ENCODE results near the gene CINP. TPM values are rescaled to one million over a fixed set of nuclear protein-coding genes. Genes with fewer than 3 reads are reported as not detected.

Gene CINP
- total and polyA plus RNA-seq, 2 of the 13 experiments (the other 11 are each of a cell fraction or from before 2014, with no cell fraction given), result 32.8 to 42.8 TPM

DNA sequence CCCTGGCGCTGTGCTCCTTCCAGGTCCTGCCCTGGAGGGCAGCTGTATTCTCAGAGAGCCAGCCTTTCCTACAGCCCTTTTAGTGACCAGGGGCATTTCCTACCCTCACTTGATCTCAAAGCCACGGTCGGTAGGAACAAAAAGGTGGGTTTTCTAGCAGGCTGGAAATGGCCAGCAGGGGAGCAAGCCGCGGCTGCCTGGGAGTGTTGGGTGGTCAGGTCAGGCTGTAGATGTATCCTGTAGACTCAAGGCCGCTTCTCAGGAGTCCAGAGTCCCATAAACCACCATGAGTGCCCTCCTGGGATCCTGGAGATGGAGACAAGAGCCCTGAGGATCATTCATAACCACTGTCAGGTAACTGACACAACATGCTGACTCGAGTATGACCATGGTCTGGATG lies 18.6 kb downstream of the CINP start:
- Histone ChIP-seq H3K36me3 (replicated peaks in 1 of 2; ENCODE audit: control insufficient read depth in 1 of 2, insufficient read depth in 2 of 2, low read length in 2 of 2) (peaks cover 14 to 29% of the 10 kb centered on the region in 2 experiments), H2AFZ (ENCODE audit: low read length) (no peak overlapping the region), H3K27ac (ENCODE audit: extremely low read length, insufficient read depth, low read length) (peak overlapping the region; percentile 62), H3K4me2 (ENCODE audit: low read depth, low read length) (no peak overlapping the region), H3K9me3 (ENCODE audit: low read length) (no peaks in the 10 kb centered on the region), H3K4me1 (ENCODE audit: insufficient read depth, low read length) (peaks cover 17% of the 10 kb centered on the region), H4K20me1 (ENCODE audit: insufficient read depth, low read length) (no peaks in the 10 kb centered on the region), H3K4me3 (replicated peaks in 1 of 3; ENCODE audit: insufficient read depth in 1 of 3, low read depth in 2 of 3, low read length in 3 of 3) (no peak overlapping the region), H3K79me2 (ENCODE audit: insufficient read depth, low read length) (no peaks in the 10 kb centered on the region), H3K9ac (ENCODE audit: insufficient read depth, low read depth, low read length) (no peak overlapping the region), H3K27me3 (ENCODE audit: control insufficient read depth in 1 of 2, insufficient read depth in 2 of 2, low read length in 2 of 2) (no peaks in the 10 kb centered on the region)
- intact Hi-C loops (cut with micrococcal nuclease; ENCODE audit: unreplicated experiment), result no loop called here
- ChIA-PET POLR2A (no interaction called here), CTCF (ENCODE audit: low intra/inter-chr PET ratio, low total read pairs) (no interaction called here)
- BruUV-seq (replicated peaks), result no TSS peak
- TF ChIP-seq JUN (CRISPR knock-in tag; IDR thresholded peaks at IDR 0.05) (no peak), HNRNPH1 (optimal IDR thresholded peaks at IDR 0.05; ENCODE audit: low read depth, low read length) (no peak), ZBTB33 (CRISPR knock-in tag; IDR thresholded peaks at IDR 0.05) (peak; percentile 73; the same call in 1 of the 2 replicates), TERF1 (CRISPR knock-in tag; IDR thresholded peaks at IDR 0.05) (no peak), MIER2 (CRISPR knock-in tag; IDR thresholded peaks at IDR 0.05) (no peak)
- in situ Hi-C loops (cut with HindIII; ENCODE audit: extremely low pct_ligation_motif_present, low pct_unique_long_range_greater_than_20kb), result no loop called here
- DNase-seq (ENCODE audit: low spot score), result no peak
- 91% methylated on average over 3 of the region's 7 CpGs for WGBS (ENCODE audit: low lambda C conversion rate)
- peak; percentile 65 for ATAC-seq
- FAIRE-seq, result no peak

- Histone ChIP-seq H3K4me3 (replicated peaks in 1 of 3; ENCODE audit: insufficient read depth in 1 of 3, low read depth in 2 of 3, low read length in 3 of 3) (no peak overlapping the region), H3K4me2 (ENCODE audit: low read depth, low read length) (no peak overlapping the region), H3K36me3 (replicated peaks in 1 of 2; ENCODE audit: control insufficient read depth in 1 of 2, insufficient read depth in 2 of 2, low read length in 2 of 2) (peaks cover 19 to 30% of the 10 kb centered on the region in 2 experiments), H3K27ac (ENCODE audit: extremely low read length, insufficient read depth, low read length) (no peak overlapping the region), H3K79me2 (ENCODE audit: insufficient read depth, low read length) (no peaks in the 10 kb centered on the region), H4K20me1 (ENCODE audit: insufficient read depth, low read length) (no peaks in the 10 kb centered on the region), H3K9me3 (ENCODE audit: low read length) (no peaks in the 10 kb centered on the region), H2AFZ (ENCODE audit: low read length) (no peak overlapping the region), H3K4me1 (ENCODE audit: insufficient read depth, low read length) (peaks cover 17% of the 10 kb centered on the region), H3K9ac (ENCODE audit: insufficient read depth, low read depth, low read length) (no peak overlapping the region), H3K27me3 (ENCODE audit: control insufficient read depth in 1 of 2, insufficient read depth in 2 of 2, low read length in 2 of 2) (no peaks in the 10 kb centered on the region)
- BruUV-seq (replicated peaks), result no TSS peak
- ChIA-PET CTCF (ENCODE audit: low intra/inter-chr PET ratio, low total read pairs) (no interaction called here), POLR2A (no interaction called here)
- no peak for TF ChIP-seq E2F1 (CRISPR knock-in tag; IDR thresholded peaks at IDR 0.05)
- no peak for TF ChIP-seq PATZ1 (CRISPR knock-in tag; IDR thresholded peaks at IDR 0.05)
- TF ChIP-seq NFE2L1 (CRISPR knock-in tag; IDR thresholded peaks at IDR 0.05; ENCODE audit: borderline replicate concordance), result no peak
- no peak for TF ChIP-seq ZFP62 (CRISPR knock-in tag; IDR thresholded peaks at IDR 0.05)
- no peak for TF ChIP-seq SNAPC5 (CRISPR knock-in tag; IDR thresholded peaks at IDR 0.05; ENCODE audit: borderline replicate concordance)
- TF ChIP-seq FIP1L1 (IDR thresholded peaks at IDR 0.05; ENCODE audit: borderline replicate concordance, insufficient read depth, low read depth, low read length), result no peak
- intact Hi-C loops (cut with micrococcal nuclease; ENCODE audit: unreplicated experiment), result no loop called here
- DNase-seq (ENCODE audit: low spot score), result no peak
- 97% methylated on average over 5 of the region's 5 CpGs for WGBS (ENCODE audit: low lambda C conversion rate)
- no peak for FAIRE-seq
- in situ Hi-C loops (cut with HindIII; ENCODE audit: extremely low pct_ligation_motif_present, low pct_unique_long_range_greater_than_20kb), result no loop called here
- no peak for ATAC-seq
These were observed 20.5 kb downstream of the CINP start for GRCh38 chr14:102342238-102342637.
